Astrocyte (in vitro differentiated cells and primary cell): Measurements from ENCODE around the gene CTAGE8.
"Not testable (repeated sequence)": the region's sequence is repeated elsewhere in the genome, so short reads cannot be mapped to it uniquely, and the experiment has no call there.

Experiments
- CTCF ChIP-seq: IDR thresholded peaks from 2 replicates; pipeline ENCODE4 v1.5.1; 2011; ENCODE audit warnings: low read depth, mild to moderate bottlenecking, inconsistent platforms, low read length, moderate library complexity; ENCODE audit not compliant: insufficient read depth
- EZH2 ChIP-seq: IDR thresholded peaks from 2 replicates; pipeline ENCODE4 v1.6.1; 2012; ENCODE audit warnings: mild to moderate bottlenecking, low read length, inconsistent platforms; ENCODE audit not compliant: insufficient read depth

GRCh38 chr7:144303607-144304006 lies 34.5 kb upstream of the CTAGE8 start:
- not testable (repeated sequence) for TF ChIP-seq CTCF, EZH2
